Measurements from ENCODE around the gene IL20RB.

GRCh38 chr3:136947477-136947876, 10.3 kb upstream of the IL20RB start:
- no peak for TF ChIP-seq CTCF (IDR thresholded peaks at IDR 0.05)
- no peak for TF ChIP-seq EP300 (IDR thresholded peaks at IDR 0.05)
- TF ChIP-seq POLR2A (IDR thresholded peaks at IDR 0.05; ENCODE audit: low read depth) = no peak
- no peak for TF ChIP-seq POLR2AphosphoS5 (IDR thresholded peaks at IDR 0.05)
